CD4-positive, alpha-beta T cell treated with Interleukin-12 subunit alpha and Interleukin-12 subunit beta, for 1 hour (primary cell): Measurements from ENCODE around the gene PRRG4.
"Not testable (repeated sequence)": the region's sequence is repeated elsewhere in the genome, so short reads cannot be mapped to it uniquely, and the experiment has no call there.

Experiments used
- DNase-seq: peaks from one replicate; pipeline ENCODE4 v3.0.0-alpha.2; 2020

Gene PRRG4

DNA sequence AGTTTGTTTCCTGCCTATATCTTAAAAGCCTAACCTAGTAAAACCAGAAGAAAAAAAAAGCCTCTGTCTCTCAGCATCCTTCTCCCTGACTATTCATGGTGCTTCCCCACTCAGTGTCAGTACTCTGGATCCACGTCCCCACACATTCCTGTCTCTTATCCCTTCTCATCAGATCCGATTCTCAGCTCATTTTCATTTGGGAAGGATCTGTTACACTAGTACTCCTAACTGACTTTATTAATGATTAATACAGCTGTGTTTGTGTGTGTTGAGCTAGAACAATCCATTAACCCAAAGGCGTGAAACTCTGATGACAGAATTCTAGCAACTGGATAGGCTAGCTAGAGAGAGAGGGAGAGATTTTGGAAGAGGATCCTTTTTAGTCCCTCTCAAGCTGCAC, 1.5 kb downstream of the PRRG4 start:
- no peak for DNase-seq

DNA sequence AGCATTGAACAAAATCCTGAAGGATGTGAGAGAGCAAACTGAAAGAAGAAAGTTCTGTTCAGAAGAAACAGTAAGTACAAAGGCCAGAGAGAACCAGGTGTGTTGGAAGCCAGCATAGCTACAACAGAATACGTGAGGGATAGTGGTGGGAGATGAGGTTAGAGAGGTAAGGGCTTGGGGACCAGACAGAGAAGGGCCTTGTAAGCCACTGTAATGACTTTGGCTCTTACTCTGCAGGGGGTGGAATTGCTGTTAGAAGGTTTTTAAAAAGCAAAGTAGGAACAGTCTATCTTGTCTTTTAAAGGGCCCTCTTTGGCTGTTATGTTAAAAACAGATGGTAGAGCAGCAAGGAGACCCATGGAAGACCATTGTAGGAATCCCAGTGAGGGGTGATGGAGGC, 4.2 kb downstream of the PRRG4 start:
- no peak for DNase-seq

DNA sequence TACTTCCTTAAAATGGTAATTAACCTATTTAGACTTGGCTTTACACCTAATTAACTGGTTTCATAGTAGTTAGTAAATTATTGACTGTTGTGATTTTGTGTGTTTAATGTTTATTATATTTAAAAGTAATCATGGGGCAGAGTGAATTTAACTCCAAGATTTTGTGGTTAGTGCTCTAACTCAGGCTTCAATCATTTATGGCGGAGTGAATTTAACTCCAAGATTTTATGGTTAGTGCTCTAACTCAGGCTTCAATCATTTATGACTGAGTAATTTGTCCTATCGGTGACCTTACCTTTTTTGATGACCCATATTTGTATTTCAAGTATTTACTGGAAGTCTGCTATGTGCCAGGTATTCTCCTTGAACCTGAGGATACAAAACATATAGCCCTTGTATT, 7.2 kb downstream of the PRRG4 start:
- DNase-seq = no peak

DNA sequence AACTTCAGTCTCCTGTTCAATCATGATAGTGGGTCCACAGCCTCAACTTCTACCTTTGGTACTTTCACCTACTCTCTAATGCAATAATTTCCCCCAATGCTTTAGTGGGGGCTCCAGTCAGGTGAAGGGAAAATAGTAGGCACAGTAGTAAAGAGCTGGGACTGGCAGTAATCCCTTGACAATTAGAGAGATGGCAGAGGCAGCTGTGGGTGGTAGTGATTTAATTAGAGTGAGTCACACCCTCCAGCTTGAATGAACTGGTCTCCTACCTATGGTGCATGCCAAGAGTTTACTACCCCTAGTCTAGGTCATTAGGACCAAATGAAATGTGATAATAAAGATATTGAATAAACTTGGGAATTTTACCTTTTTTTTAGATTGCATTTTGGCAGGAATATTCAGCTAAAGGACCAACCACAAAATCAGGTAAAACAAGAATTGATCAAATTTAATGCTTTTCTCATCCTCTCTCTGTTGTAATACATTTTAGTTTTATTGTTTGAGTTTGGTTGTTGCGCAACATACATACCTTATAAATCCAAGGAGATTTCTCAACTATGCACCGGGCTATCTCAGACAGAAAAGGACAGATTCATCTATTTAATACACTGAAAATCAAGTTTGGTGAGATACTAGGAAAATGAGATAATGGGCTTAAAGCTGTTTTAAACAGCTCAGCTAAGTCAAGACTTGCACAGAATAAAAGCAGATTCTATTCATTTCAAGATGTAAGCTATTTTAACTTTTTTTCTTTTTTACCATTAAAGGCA, 9.0 kb downstream of the PRRG4 start:
- no peak for DNase-seq

DNA sequence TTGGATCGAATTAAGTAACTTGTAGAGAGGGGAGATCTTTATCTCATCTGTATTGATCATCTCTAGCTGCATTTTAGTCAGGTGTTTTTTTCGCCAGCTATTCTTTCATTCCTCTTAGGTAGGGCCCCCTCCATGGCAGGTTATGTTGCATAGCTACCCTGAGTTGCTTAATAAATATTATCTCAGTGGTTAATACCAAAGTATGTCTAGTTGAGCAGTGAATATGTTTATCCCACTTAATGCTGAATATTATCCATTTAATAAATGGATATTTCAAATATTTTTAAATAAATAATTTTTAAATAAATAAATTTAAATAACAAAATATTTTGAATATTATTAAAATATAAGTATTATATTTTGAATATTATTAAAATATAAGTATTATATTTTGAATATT, 9.6 kb downstream of the PRRG4 start:
- DNase-seq = no peak

DNA sequence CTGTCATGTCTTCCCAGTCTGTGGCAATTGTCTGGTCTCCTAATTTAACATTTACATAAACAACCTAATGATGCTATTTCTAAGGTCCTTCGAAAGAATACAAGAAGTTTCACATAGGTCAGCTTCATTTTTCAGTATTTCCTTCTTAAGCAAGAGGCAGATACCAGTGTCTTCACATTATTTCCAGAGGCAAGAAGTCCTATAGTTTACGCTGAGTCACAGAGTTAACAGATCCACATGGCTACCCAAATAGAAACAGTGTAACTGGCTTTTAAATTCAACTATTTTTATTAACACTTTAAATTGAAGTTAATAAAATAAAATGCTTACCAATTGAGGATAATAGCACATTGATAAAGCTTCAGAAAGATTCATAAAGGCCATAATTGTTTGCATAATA, 10.9 kb downstream of the PRRG4 start:
- no peak for DNase-seq

DNA sequence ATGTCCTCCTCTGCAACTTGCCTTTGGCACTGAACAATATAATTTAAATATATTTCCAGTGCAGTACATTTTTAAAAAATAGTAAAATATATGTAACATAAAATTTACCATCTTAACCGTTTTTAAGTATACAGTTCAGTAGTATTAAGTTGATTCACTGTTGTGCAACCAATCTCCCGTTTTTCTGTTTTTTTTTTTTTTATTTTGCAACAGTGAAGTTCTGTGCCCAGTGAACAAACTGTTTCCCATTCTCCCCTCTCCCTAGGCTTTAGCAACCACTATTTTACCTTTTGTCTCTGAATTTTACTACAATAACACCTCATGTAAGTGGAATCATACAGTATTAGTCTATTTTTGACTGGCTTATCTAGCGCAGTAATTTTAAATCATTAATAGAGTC, 13.8 kb downstream of the PRRG4 start:
- no peak for DNase-seq

DNA sequence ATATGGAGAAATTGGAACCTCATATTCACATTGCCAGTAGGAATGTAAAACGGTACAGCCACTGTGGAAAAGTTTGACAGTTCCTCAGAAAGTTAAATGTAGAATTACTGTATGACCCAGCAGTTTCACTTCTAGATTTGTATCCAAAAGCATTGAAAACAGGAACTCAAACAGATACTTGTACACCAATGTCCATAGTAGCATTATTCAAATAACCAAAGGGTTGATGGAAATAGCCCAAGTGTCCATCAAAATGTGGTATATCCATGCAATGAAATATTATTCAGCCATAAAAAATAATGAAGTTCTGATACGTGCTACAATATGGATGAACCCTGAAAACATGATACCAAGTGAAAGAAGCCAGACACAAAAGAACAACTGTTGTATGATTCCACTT, 17.8 kb downstream of the PRRG4 start:
- DNase-seq = no peak

DNA sequence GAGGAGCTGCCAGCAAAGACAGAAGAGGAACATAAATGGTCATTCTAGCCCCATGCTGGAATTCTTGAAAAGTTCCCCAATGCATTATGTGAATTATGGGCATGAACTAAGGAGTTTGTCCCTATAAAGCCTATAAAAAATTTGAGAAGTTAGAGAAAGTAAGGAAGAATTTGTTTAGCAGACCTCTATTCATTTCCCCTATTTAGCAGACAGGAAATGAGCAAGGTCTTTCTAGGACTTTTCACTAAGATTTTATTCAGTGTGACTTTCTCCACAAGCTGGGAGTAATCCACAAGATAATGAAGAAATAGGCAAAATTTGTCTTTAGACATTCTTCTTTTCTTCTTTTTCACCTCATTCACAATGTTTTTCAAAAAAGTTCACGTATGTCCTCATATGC, 20.0 kb downstream of the PRRG4 start:
- no peak for DNase-seq

DNA sequence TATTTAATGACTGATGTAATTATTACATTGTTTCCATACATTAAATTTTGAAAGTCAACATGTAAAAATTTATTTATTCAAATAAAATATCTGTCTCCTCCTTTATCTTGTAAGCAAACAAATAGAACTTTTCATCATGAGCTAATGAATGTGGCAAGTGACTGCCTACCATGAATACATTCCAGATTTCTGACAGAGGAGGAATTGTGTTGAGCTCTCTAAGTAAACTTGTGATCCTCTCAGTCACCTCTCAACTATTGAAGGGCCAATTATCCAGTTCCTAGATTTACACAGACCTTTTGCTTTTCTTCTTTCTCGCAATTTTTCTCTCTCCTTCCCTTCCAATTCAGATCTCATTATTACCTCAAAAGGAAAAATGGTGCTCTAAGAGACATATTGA, 21.5 kb downstream of the PRRG4 start:
- no peak for DNase-seq

DNA sequence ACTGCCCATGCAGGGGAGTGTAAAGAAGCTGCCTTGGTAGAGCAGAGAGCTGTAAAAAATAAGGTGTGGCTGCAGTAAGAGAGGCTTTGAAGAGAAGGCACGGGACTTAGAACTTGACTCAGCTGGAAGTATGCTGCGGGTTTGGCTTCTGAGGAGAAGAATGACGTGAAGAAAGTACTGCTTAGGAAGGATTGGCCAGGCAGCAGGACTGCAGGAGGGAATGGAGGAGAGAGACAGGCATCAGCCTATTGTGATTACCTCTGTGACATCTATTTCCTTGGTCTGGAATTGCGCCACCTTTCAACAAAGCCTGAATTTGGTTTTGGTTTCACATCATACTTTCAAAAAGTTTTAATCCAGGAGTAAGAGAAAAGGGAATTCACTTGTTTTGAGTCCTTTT, 22.5 kb downstream of the PRRG4 start:
- no peak for DNase-seq

DNA sequence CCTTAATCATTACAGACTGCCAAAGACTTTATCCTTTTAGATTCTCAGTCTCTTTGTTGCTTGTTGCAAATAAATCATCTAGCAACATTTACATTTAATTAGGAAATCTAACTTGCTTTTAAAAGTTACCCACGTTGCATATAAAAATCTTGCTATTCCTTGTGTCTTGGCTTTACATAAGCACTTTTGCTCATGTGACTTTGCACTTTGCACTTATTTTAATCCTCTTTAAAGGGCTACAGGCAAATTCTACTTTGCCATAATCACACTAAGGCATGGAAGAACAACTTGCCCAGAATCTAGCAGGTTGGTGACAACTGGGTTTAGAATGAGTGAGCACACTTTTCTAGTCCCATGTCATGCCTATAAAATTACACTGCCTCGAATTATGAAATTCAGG, 25.9 kb downstream of the PRRG4 start:
- no peak for DNase-seq

DNA sequence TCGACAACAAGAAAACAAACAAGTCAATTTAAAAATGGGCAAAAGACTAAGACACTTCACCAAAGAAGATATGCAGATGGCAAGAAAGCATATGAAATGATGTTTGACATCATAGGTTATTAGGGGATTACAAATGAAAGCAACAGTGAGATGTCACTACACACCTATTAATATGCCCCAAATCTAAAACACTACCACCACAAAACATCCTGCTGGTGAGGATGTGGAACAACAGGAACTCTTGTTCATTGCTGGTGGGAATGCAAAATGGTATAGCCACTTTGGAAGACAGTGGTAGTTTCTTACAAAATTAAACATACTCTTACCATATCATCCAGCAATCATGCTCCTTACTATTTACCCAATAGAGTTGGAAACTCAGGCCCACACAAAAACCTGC, 29.0 kb downstream of the PRRG4 start:
- no peak for DNase-seq

DNA sequence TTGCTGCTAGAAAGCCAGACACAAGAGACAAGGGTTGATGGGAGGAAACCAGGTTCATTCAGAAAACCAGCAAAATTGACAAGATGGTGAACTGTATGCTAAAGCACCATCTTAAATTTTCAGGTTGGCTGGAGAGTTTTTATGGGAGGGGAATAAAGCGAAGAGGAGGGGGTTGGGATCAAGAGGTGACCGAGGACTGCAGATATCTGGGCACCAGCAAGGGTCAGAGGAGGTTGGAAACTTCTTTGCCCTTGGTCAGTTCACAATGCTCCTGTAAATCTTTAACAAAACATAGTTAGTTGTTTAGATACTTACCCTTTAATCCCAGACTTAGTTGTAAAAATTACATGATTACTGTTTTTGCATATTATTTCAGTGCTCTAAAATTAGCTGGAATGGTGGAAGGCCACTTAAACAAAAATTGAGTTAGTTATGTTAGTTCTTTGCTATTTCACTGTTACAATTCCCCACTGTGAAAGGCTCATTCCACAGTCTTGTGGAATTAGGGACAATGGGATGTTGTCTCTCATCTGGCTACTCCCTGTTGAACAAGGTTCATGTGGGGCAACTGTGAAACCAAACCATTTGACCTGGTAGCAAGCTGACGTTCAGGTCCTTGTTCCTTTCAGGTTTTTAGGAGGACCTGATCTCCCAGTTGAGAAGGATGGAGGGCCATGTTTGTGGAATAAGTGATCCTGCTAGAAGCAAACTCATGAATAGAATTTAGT, 32.3 kb downstream of the PRRG4 start:
- no peak for DNase-seq

DNA sequence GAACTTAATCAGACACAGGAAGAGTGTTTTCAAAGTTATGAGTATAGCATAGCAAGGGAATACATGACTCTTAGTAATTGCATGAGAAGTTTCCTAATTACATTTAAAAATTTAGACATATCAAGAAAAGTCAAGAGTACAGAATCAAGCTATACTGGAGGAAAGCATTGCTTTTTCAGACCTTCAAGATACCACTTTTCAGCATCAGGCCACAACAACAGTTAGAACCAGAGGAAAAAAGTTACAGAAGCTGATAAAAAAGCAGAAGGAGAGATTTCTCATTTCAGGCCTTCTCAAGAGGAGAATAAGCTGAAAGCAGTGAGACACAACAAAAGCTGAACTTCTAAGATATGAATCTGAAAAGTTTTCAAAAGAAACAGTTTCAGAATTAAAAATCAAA, 34.8 kb downstream of the PRRG4 start:
- DNase-seq = no peak

DNA sequence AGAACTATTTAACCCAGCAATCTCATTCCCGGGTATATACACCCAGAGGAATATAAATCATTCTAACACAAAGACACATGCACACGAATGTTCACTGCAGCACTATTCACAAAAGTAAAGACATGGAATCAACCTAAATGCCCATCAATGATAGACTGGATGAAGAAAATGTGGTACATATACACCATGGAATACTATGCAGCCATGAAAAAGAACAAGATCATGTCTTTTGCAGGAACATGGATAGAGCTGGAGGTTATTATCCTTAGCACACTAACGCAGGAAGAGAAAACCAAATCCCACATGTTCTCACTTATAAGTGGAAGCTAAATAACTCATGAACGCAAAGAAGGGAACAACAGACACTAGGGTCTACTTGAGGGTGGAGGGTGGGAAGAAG, 39.0 kb downstream of the PRRG4 start:
- DNase-seq = not testable (repeated sequence)

DNA sequence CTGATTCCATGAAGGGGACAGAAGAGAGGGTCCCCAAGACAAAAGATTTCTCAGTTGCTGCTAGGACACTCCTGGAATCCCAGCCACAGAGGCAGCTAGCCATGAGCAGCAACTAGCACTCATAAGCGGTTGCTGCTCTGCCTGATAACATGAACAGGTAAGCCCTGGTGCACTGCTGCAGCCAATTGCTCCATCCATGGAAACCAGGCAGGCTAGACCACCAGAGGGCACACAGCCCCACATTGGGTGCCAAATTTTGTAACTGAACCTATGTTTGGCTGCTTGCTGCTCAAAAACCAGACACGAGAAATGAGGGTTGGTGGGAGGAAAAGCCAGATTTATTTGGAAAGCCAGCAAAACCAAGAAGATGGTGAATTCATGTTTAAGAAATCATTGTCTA, 40.9 kb downstream of the PRRG4 start:
- peak; percentile 35 for DNase-seq

DNA sequence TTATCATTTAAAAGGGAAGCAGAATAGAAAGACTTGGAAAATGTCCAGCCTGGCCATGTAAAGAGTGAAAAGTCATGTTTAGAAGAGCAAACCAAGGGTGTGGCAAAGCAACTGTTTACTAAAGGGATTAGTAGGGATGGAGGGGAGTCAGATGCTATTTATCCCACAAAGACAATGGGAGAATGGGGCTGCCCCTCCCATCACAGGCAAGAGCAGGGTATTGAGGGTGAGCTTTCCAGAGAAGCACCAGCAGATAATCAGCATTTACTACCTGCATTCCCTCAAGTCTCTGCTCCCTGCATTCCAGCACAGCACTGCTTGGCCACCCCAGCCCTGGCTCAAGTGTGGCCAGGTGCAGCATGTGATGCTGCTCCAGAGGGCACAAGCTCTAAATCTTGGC, 44.4 kb downstream of the PRRG4 start:
- DNase-seq = no peak

DNA sequence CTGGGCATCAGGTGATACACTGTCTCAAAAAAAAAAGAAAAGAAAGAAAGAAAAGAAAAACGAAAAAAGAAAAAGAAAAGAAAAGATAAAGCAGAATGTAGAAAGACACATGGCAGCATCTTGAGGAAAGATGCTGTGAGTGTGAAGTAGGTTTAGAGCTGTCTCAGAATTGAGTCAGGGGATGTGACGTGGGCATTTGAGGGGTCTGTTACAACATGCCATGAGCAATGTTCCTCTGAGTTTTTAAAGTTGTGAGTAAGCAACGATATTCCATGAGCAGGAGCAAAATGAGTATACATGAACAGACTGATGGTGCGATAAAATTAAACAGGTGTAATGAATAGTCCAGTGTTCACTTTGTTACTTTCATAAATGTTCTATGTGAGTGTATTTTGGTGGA, 51.6 kb downstream of the PRRG4 start:
- no peak for DNase-seq

DNA sequence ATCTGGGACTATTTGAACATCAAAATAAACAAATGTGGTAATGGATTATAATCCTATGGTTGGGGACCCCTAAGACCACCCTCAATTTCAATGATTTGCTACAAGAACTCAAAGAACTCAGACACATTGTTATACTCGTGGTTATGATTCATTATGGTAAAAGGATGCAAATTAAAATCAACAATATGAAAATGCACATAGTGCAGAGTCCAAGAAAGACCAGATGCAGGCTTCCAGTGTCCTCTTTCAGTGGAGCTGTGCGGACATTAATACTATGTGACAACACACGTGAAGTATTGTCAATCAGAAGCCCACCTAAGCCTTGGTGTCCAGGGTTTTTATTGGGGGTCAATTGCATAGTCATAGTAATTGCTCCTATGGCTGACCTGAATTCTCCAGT, 53.7 kb downstream of the PRRG4 start:
- no peak for DNase-seq

DNA sequence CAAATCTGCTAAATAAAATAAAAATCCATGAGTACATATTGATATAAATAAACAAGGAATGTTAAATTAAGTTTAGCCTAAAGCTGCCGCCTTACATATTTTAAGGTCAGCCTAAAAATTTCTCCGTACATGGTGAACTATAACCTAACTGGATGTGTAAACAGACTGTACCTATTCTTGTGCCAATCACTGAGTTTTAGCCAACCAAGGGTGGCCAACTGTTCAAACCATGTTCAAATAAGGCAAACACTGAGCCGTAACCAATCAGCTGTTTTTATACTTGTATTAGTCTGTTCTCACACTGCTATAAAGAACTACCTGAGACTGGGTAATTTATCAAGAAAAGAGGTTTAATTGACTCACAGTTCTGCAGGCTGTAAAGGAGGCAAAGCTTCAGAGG, 54.3 kb downstream of the PRRG4 start:
- DNase-seq = no peak

DNA sequence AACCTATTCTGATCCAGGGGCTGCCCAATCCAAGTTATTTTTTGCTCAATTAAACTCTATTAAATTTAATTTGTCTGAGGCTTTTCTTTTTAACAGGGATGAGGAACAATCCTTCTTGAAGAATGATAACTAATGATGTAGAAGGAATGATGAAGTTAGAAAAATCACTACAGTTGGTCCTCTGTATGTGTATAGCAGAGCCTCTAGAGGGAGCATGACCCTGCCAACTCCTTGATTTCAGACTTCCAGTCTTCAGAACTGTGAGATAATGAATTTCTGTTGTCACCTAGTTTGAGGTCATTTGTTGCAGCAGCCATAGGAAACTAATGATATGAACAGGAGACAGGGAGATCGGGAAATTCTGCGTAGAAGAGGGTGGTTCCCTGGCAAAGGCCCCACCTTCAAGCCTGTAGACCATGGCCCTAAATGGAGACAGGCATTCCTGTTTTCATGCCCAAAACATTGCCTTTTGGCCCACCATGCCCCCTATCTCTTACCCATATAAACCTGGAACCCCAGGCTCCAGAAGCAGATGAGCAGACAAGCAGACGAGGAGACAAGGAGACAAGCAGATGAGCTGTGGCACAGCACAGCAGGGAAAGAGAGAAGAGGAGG, 55.1 kb downstream of the PRRG4 start:
- peak; percentile 8 for DNase-seq

DNA sequence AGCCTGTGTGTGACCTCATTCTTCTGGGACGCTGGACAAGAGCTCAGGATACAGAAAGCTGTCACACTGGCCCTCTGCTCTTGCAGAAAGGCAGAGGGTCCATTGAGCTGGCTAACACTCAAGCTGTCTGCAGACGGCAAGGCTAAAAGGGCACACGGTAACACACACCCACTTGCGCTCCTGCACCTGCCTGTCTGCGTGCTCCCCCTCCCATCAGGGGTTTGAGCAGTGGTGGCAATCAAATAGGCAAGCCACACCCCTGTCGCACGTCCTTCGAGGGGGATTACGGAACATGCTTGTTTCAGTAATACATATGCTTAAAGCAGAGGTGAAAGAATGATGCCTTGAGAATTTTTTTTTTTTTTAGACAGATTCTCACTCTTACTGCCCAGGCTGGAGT, 55.8 kb downstream of the PRRG4 start:
- no peak for DNase-seq

DNA sequence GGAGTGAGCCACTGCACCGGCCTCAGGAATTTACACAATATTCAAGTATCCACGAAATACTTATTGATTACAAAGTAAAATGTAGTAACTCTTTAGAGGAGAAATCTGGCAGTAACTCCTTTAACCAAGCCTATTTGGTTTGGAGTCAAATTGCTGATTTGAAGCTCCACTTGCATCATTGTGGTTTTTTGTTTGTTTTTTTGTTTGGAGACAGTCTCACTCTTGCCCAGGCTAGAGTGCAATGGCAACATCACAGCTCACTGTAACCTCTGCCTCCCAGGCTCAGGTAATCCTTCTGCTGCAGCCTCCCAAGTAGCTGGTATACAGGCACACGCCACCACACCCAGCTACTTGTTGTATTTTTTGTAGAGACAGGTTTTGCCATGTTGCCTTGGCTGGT, 56.5 kb downstream of the PRRG4 start:
- DNase-seq = no peak
